Thyroid gland (tissue), 4 donors: ENCODE results near the gene ULK4.

ENCODE experiments used
- POLR2A ChIP-seq, 2 donors: fragments of 450-650 bp; IDR thresholded peaks; one replicate each; pipeline ENCODE4 v1.6.1; 2017; ENCODE audit warnings: antibody characterized with exemption in 2 of 2, mild to moderate bottlenecking in 2 of 2, moderate library complexity in 1 of 2
- TF ChIP-seq, protein P1 (sequence below), 6 experiments: fragments of 200-600 bp in 3 of 6; fragments of 450-650 bp in 3 of 6; sonication (generic) in 3 of 6; IDR thresholded peaks; one replicate each; pipeline ENCODE4 v1.5.1; 2016 to 2019; ENCODE audit warnings: antibody characterized with exemption in 6 of 6, mild to moderate bottlenecking in 2 of 6, inconsistent platforms in 1 of 6, moderate library complexity in 1 of 6

- TF ChIP-seq, protein P1, sequence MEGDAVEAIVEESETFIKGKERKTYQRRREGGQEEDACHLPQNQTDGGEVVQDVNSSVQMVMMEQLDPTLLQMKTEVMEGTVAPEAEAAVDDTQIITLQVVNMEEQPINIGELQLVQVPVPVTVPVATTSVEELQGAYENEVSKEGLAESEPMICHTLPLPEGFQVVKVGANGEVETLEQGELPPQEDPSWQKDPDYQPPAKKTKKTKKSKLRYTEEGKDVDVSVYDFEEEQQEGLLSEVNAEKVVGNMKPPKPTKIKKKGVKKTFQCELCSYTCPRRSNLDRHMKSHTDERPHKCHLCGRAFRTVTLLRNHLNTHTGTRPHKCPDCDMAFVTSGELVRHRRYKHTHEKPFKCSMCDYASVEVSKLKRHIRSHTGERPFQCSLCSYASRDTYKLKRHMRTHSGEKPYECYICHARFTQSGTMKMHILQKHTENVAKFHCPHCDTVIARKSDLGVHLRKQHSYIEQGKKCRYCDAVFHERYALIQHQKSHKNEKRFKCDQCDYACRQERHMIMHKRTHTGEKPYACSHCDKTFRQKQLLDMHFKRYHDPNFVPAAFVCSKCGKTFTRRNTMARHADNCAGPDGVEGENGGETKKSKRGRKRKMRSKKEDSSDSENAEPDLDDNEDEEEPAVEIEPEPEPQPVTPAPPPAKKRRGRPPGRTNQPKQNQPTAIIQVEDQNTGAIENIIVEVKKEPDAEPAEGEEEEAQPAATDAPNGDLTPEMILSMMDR (IDR thresholded peaks at IDR 0.05) = peak in 2 of 6 experiments; percentile 10 to 19
- TF ChIP-seq POLR2A (IDR thresholded peaks at IDR 0.05) = peak; percentile 97 to 98
Measured at GRCh38 chr3:41198950-41199865, 762.7 kb downstream of the ULK4 start, which contains the start of gene CTNNB1.
